Upper lobe of left lung (tissue), 4 donors: ENCODE measurements around the gene HIP1.

ENCODE experiments used
- CTCF ChIP-seq, 6 experiments: fragments of 450-650 bp in 4 of 6; fragments of 200-600 bp in 2 of 6; sonication (generic) in 2 of 6; IDR thresholded peaks; one replicate each; pipeline ENCODE4 v1.5.1; 2016 to 2019; ENCODE audit warnings: antibody characterized with exemption in 6 of 6
- EP300 ChIP-seq, 4 donors: sonication (generic); formaldehyde crosslinking; IDR thresholded peaks; one replicate each; pipeline ENCODE4 v1.5.1; 2017; ENCODE audit warnings: antibody characterized with exemption in 4 of 4, control low read depth in 2 of 4
- POLR2A ChIP-seq, 4 donors: fragments of 450-650 bp; IDR thresholded peaks; one replicate each; pipeline ENCODE4 v1.5.1; 2016 to 2017; ENCODE audit warnings: antibody characterized with exemption in 4 of 4, mild to moderate bottlenecking in 2 of 4
- POLR2AphosphoS5 ChIP-seq, 2 donors: sonication (generic); formaldehyde crosslinking; IDR thresholded peaks; one replicate each; pipeline ENCODE4 v1.5.1; 2017; ENCODE audit warnings: antibody characterized with exemption in 2 of 2

GRCh38 chr7:75740846-75741497, 2.2 kb upstream of the HIP1 start:
- TF ChIP-seq CTCF (IDR thresholded peaks at IDR 0.05) (no peak), POLR2A (IDR thresholded peaks at IDR 0.05) (no peak), POLR2AphosphoS5 (IDR thresholded peaks at IDR 0.05) (no peak), EP300 (IDR thresholded peaks at IDR 0.05) (no peak)
